PC-9 (cell line): ENCODE results near the gene DIP2C. TPM values are rescaled to one million over a fixed set of nuclear protein-coding genes. Genes with fewer than 3 reads are reported as not detected.

ENCODE experiments used
- BruUV-seq: library from RNA; stranded (reverse); fragments of 400-500 nt; replicated peaks from 2 replicates; lab custom pipeline; 2021; lab: Mats Ljungman, UMichigan
- CTCF ChIA-PET: fragments of 300-600 bp; sonication (Branson Sonifier 250); formaldehyde crosslinking; loops from one replicate; lab custom pipeline; 2022; ENCODE audit warnings: antibody characterized with exemption; lab: Charles Lee
- POLR2A ChIA-PET: fragments of 300-600 bp; sonication (Branson Sonifier 250); formaldehyde crosslinking; loops from one replicate; lab custom pipeline; 2022; ENCODE audit warnings: antibody characterized with exemption; ENCODE audit not compliant: unreplicated experiment; lab: Charles Lee
- DNase-seq, 2 experiments: peaks; one replicate each; pipeline versions ENCODE4 v3.0.0 to v3.0.0-alpha.2; 2015 to 2022; ENCODE audit warnings: mixed read lengths in 1 of 2
- H2AFZ ChIP-seq: fragments of 200-600 bp; sonication (generic); 2 replicates; pipeline ENCODE4 v1.8.1; 2017; ENCODE audit warnings: antibody characterized with exemption
- H3F3A ChIP-seq: fragments of 200-600 bp; sonication (generic); 2 replicates; pipeline ENCODE4 v1.8.1; 2017; ENCODE audit warnings: antibody characterized with exemption, mild to moderate bottlenecking, low read depth; ENCODE audit not compliant: insufficient read depth
- H3K27ac ChIP-seq: fragments of 200-600 bp; sonication (generic); 2 replicates; pipeline ENCODE4 v1.6.1; 2016; ENCODE audit warnings: mixed run types
- H3K27me3 ChIP-seq: fragments of 200-600 bp; sonication (generic); 2 replicates; pipeline ENCODE4 v1.6.1; 2016; ENCODE audit warnings: low read depth, mixed run types; ENCODE audit not compliant: insufficient read depth
- H3K36me3 ChIP-seq: fragments of 200-600 bp; sonication (generic); 2 replicates; pipeline ENCODE4 v1.6.1; 2016; ENCODE audit warnings: low read depth, mixed run types
- H3K4me1 ChIP-seq: fragments of 200-600 bp; sonication (generic); replicated peaks from 2 replicates; pipeline ENCODE4 v1.6.1; 2016; ENCODE audit warnings: mixed run types; ENCODE audit not compliant: insufficient read depth
- H3K4me2 ChIP-seq: fragments of 200-600 bp; sonication (generic); 2 replicates; pipeline ENCODE4 v1.6.1; 2017; ENCODE audit warnings: mixed run types
- H3K4me3 ChIP-seq: fragments of 200-600 bp; sonication (generic); 2 replicates; pipeline ENCODE4 v1.6.1; 2016; ENCODE audit warnings: mixed run types
- H3K79me2 ChIP-seq: fragments of 200-600 bp; sonication (generic); 2 replicates; pipeline ENCODE4 v1.6.1; 2017; ENCODE audit warnings: low read depth, mixed run types
- H3K9me2 ChIP-seq: fragments of 200-600 bp; sonication (generic); 2 replicates; pipeline ENCODE4 v1.8.1; 2017; ENCODE audit warnings: mild to moderate bottlenecking; ENCODE audit not compliant: insufficient read depth
- H3K9me3 ChIP-seq: fragments of 200-600 bp; sonication (generic); 2 replicates; pipeline ENCODE4 v1.8.1; 2016; ENCODE audit warnings: low read depth; ENCODE audit not compliant: insufficient read depth
- H4K20me1 ChIP-seq: fragments of 200-600 bp; sonication (generic); 2 replicates; pipeline ENCODE4 v1.8.1; 2017; ENCODE audit not compliant: insufficient read depth
- CTCF ChIP-seq: fragments of 200-600 bp; sonication (generic); conservative IDR thresholded peaks from 2 replicates; pipeline ENCODE4 v1.6.1; 2017; ENCODE audit warnings: mixed run types, antibody characterized with exemption, mild to moderate bottlenecking, moderate library complexity
- EZH2 ChIP-seq: fragments of 200-600 bp; sonication (generic); IDR thresholded peaks from 2 replicates; pipeline ENCODE4 v1.8.0; 2017; ENCODE audit warnings: antibody characterized with exemption, low read depth
- intact Hi-C: fragments of 100-400 bp; cut with micrococcal nuclease; formaldehyde crosslinking; loops from one replicate; pipeline ENCODE4 v1.10.0; 2022; ENCODE audit not compliant: unreplicated experiment
- total RNA-seq: library from RNA; stranded (reverse); gene quantifications from 2 replicates; pipeline ENCODE4 v1.2.3, GENCODE V29; 2021

The DIP2C gene
- total RNA-seq, 1 experiment from 2014 or later: 0.83 TPM

GRCh38 chr10:599767-600166 is 89.7 kb downstream of the DIP2C start:
- H3K79me2 ChIP-seq: no peaks in the 10 kb centered on the region
- H3K36me3 ChIP-seq: no peaks in the 10 kb centered on the region
- H3K4me1 ChIP-seq: no peaks in the 10 kb centered on the region
- no TSS peak for BruUV-seq
- no peak overlapping the region for H2AFZ ChIP-seq
- no peak for DNase-seq
- H3K4me3 ChIP-seq: no peak overlapping the region
- no peaks in the 10 kb centered on the region for H3K9me2 ChIP-seq
- H3K4me2 ChIP-seq: no peak overlapping the region
- H4K20me1 ChIP-seq: no peaks in the 10 kb centered on the region
- peaks cover 73% of the 10 kb centered on the region for H3K27me3 ChIP-seq
- POLR2A ChIA-PET: no interaction called here
- CTCF ChIA-PET: no interaction called here
- no peak overlapping the region for H3K27ac ChIP-seq
- H3K9me3 ChIP-seq: no peaks in the 10 kb centered on the region
- intact Hi-C loops: no loop called here
- TF ChIP-seq EZH2 (no peak), CTCF (no peak)
- no peaks in the 10 kb centered on the region for H3F3A ChIP-seq

- Histone ChIP-seq H3K27ac (no peak overlapping the region), H3K36me3 (no peaks in the 10 kb centered on the region), H3F3A (no peaks in the 10 kb centered on the region), H3K4me1 (no peaks in the 10 kb centered on the region), H3K4me3 (no peak overlapping the region), H4K20me1 (no peaks in the 10 kb centered on the region), H3K79me2 (no peaks in the 10 kb centered on the region), H3K9me3 (no peaks in the 10 kb centered on the region), H2AFZ (no peak overlapping the region), H3K4me2 (no peak overlapping the region), H3K27me3 (peaks cover 83% of the 10 kb centered on the region), H3K9me2 (no peaks in the 10 kb centered on the region)
- ChIA-PET CTCF (no interaction called here), POLR2A (no interaction called here)
- no peak for DNase-seq
- intact Hi-C loops: no loop called here
- TF ChIP-seq EZH2 (no peak), CTCF (no peak)
- BruUV-seq: no TSS peak
Measured at GRCh38 chr10:598415-599170, 90.9 kb downstream of the DIP2C start.

GRCh38 chr10:597976-598375 is 91.5 kb downstream of the DIP2C start:
- Histone ChIP-seq H3K4me1 (no peaks in the 10 kb centered on the region), H3K27ac (no peak overlapping the region), H3K4me2 (no peak overlapping the region), H3K27me3 (peaks cover 77% of the 10 kb centered on the region), H3K9me2 (no peaks in the 10 kb centered on the region), H3K9me3 (no peaks in the 10 kb centered on the region), H4K20me1 (no peaks in the 10 kb centered on the region), H3K4me3 (no peak overlapping the region), H2AFZ (no peak overlapping the region), H3F3A (no peaks in the 10 kb centered on the region), H3K79me2 (no peaks in the 10 kb centered on the region), H3K36me3 (no peaks in the 10 kb centered on the region)
- no TSS peak for BruUV-seq
- DNase-seq: no peak
- ChIA-PET POLR2A (no interaction called here), CTCF (no interaction called here)
- intact Hi-C loops: no loop called here
- TF ChIP-seq CTCF (no peak), EZH2 (no peak)
